Measurements from ENCODE around the gene LRRC56. TPM values are rescaled to one million over a fixed set of nuclear protein-coding genes. Genes with fewer than 3 reads are reported as not detected.

The LRRC56 gene
- total RNA-seq, 1 donor from 2014 or later, result 0.82 TPM

DNA sequence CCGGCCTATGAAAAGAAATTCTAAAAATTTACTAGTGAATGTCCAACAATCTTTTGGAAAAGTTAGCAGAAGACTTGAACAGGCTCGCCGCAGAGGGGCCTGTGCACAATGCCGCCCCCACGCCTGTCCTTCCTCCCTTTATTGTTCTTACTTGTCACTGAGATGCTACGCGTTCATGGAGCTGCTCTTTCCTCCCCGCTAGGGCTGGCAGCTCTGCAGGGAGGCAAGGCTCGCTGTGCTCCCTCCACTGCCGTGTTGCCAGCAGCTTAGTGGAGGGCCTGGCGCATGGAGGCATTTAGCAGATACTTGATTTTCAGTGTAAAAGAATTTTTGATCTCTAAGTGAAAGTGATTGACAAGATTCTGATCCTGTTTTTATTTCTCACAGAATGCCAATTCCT lies 53.7 kb downstream of the LRRC56 start:
- TF ChIP-seq EZH2 (IDR thresholded peaks at IDR 0.05; ENCODE audit: insufficient read depth, low read length), result no peak
- TF ChIP-seq, protein P1, sequence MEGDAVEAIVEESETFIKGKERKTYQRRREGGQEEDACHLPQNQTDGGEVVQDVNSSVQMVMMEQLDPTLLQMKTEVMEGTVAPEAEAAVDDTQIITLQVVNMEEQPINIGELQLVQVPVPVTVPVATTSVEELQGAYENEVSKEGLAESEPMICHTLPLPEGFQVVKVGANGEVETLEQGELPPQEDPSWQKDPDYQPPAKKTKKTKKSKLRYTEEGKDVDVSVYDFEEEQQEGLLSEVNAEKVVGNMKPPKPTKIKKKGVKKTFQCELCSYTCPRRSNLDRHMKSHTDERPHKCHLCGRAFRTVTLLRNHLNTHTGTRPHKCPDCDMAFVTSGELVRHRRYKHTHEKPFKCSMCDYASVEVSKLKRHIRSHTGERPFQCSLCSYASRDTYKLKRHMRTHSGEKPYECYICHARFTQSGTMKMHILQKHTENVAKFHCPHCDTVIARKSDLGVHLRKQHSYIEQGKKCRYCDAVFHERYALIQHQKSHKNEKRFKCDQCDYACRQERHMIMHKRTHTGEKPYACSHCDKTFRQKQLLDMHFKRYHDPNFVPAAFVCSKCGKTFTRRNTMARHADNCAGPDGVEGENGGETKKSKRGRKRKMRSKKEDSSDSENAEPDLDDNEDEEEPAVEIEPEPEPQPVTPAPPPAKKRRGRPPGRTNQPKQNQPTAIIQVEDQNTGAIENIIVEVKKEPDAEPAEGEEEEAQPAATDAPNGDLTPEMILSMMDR (IDR thresholded peaks at IDR 0.05; ENCODE audit: insufficient read depth, low read depth, low read length), result no peak

DNA sequence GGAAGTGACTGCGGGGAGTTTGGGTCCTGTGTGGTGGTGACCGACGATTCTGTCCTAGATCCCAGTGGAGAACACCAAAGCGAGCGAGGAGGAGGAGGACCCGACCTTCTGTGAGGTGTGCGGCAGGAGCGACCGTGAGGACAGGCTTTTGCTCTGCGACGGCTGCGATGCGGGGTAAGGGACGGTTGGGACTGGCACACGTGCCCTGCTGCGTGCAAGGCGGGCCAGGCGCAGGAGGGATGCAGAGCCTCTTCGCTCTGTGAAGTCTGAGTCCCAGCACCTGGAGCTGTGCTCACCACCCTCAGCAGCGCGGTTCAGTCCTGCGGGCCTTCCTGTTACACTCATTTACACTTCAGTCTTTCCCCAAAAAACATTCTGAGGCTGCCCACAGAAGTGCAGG lies 55.2 kb downstream of the LRRC56 start:
- Histone ChIP-seq H3K4me2 (ENCODE audit: low read length) (no peak overlapping the region), H3K27ac (ENCODE audit: low read depth, low read length) (no peak overlapping the region), H2AFZ (ENCODE audit: low read depth, low read length) (no peak overlapping the region), H3K4me1 (ENCODE audit: insufficient read depth, low read length) (peaks cover 7% of the 10 kb centered on the region), H3K4me3 (ENCODE audit: insufficient read depth, low read depth, low read length) (no peak overlapping the region), H3K27me3 (ENCODE audit: insufficient read depth, low read length) (no peaks in the 10 kb centered on the region), H3K36me3 (ENCODE audit: insufficient read depth, low read length) (peaks cover 37% of the 10 kb centered on the region), H3K79me2 (ENCODE audit: insufficient read depth, low read length) (peaks cover 68% of the 10 kb centered on the region), H4K20me1 (ENCODE audit: insufficient read depth, low read length) (peaks cover 78% of the 10 kb centered on the region), H3K9me3 (ENCODE audit: insufficient read depth, low read depth, low read length) (no peaks in the 10 kb centered on the region), H3K9ac (ENCODE audit: low read length) (no peak overlapping the region)
- Mint-ChIP-seq H3K4me3 (ENCODE audit: unreplicated experiment) (no peak overlapping the region), H3K27me3 (ENCODE audit: low read depth, unreplicated experiment) (no peaks in the 10 kb centered on the region), H3K9me3 (ENCODE audit: unreplicated experiment) (no peaks in the 10 kb centered on the region), H3K27ac (ENCODE audit: unreplicated experiment) (no peak overlapping the region), H3K4me1 (ENCODE audit: low read depth, unreplicated experiment) (peaks cover 13% of the 10 kb centered on the region), H3K36me3 (ENCODE audit: low read depth, unreplicated experiment) (peaks cover 33% of the 10 kb centered on the region)
- no peak for TF ChIP-seq EZH2 (IDR thresholded peaks at IDR 0.05; ENCODE audit: insufficient read depth, low read length)
- TF ChIP-seq, protein P1 (IDR thresholded peaks at IDR 0.05; ENCODE audit: insufficient read depth, low read depth, low read length), result no peak
- DNase-seq (ENCODE audit: low read depth), result no peak
- FAIRE-seq, result no peak

More for the DNA sequence above, 53.7 kb downstream of the LRRC56 start:
- Mint-ChIP-seq H3K27ac (ENCODE audit: unreplicated experiment) (no peak overlapping the region), H3K36me3 (ENCODE audit: low read depth, unreplicated experiment) (peaks cover 33% of the 10 kb centered on the region), H3K4me3 (ENCODE audit: unreplicated experiment) (no peak overlapping the region), H3K27me3 (ENCODE audit: low read depth, unreplicated experiment) (no peaks in the 10 kb centered on the region), H3K9me3 (ENCODE audit: unreplicated experiment) (no peaks in the 10 kb centered on the region), H3K4me1 (ENCODE audit: low read depth, unreplicated experiment) (peaks cover 25% of the 10 kb centered on the region)
- peaks cover 29% of the 10 kb centered on the region for H3K36me3 ChIP-seq (ENCODE audit: insufficient read depth, low read length)
- no peak overlapping the region for H3K27ac ChIP-seq (ENCODE audit: low read depth, low read length)
- no peak overlapping the region for H3K9ac ChIP-seq (ENCODE audit: low read length)
- H3K4me2 ChIP-seq (ENCODE audit: low read length), result no peak overlapping the region
- H2AFZ ChIP-seq (ENCODE audit: low read depth, low read length), result no peak overlapping the region
- no peak overlapping the region for H3K4me3 ChIP-seq (ENCODE audit: insufficient read depth, low read depth, low read length)
- DNase-seq (ENCODE audit: low read depth) (no peak), FAIRE-seq (no peak)
- no peaks in the 10 kb centered on the region for H3K27me3 ChIP-seq (ENCODE audit: insufficient read depth, low read length)
- no peaks in the 10 kb centered on the region for H3K9me3 ChIP-seq (ENCODE audit: insufficient read depth, low read depth, low read length)
- H3K4me1 ChIP-seq (ENCODE audit: insufficient read depth, low read length), result peaks cover 11% of the 10 kb centered on the region
- H3K79me2 ChIP-seq (ENCODE audit: insufficient read depth, low read length), result peaks cover 67% of the 10 kb centered on the region
- peaks cover 80% of the 10 kb centered on the region for H4K20me1 ChIP-seq (ENCODE audit: insufficient read depth, low read length)

DNA sequence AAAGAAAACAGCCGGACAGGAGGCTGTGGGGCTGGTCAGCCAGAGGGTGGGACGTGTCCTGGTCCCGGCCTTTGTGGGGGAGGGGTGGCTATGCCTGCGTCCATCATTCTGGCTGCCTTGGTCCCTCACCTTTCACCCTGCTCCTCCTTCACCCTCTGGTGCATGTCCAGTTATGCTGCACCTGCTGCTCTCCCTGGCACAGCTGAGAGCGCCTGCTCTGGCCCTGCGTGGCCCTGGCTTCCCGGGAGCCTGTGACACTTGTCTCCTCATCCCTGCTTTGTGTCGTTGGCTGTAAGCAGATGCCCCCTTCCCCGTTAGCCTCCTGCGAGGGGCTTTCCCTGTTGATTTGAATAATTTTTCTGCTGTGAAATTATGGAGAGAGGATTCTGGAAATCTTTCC lies 55.6 kb downstream of the LRRC56 start:
- peaks cover 64% of the 10 kb centered on the region for H3K79me2 ChIP-seq (ENCODE audit: insufficient read depth, low read length)
- H3K9me3 Mint-ChIP-seq (ENCODE audit: unreplicated experiment), result no peaks in the 10 kb centered on the region
- FAIRE-seq, result no peak

More for the DNA sequence above, 55.6 kb downstream of the LRRC56 start:
- Histone ChIP-seq H2AFZ (ENCODE audit: low read depth, low read length) (no peak overlapping the region), H3K9ac (ENCODE audit: low read length) (no peak overlapping the region), H3K4me3 (ENCODE audit: insufficient read depth, low read depth, low read length) (no peak overlapping the region), H3K27me3 (ENCODE audit: insufficient read depth, low read length) (no peaks in the 10 kb centered on the region), H4K20me1 (ENCODE audit: insufficient read depth, low read length) (peaks cover 74% of the 10 kb centered on the region), H3K9me3 (ENCODE audit: insufficient read depth, low read depth, low read length) (no peaks in the 10 kb centered on the region), H3K4me1 (ENCODE audit: insufficient read depth, low read length) (peaks cover 3% of the 10 kb centered on the region), H3K36me3 (ENCODE audit: insufficient read depth, low read length) (peaks cover 37% of the 10 kb centered on the region), H3K4me2 (ENCODE audit: low read length) (no peak overlapping the region), H3K27ac (ENCODE audit: low read depth, low read length) (no peak overlapping the region)
- Mint-ChIP-seq H3K4me3 (ENCODE audit: unreplicated experiment) (no peak overlapping the region), H3K27ac (ENCODE audit: unreplicated experiment) (no peak overlapping the region), H3K36me3 (ENCODE audit: low read depth, unreplicated experiment) (peaks cover 30% of the 10 kb centered on the region), H3K27me3 (ENCODE audit: low read depth, unreplicated experiment) (no peaks in the 10 kb centered on the region), H3K4me1 (ENCODE audit: low read depth, unreplicated experiment) (peaks cover 8% of the 10 kb centered on the region)
- TF ChIP-seq, protein P1 (IDR thresholded peaks at IDR 0.05; ENCODE audit: insufficient read depth, low read depth, low read length), result no peak
- TF ChIP-seq EZH2 (IDR thresholded peaks at IDR 0.05; ENCODE audit: insufficient read depth, low read length), result no peak
- no peak for DNase-seq (ENCODE audit: low read depth)

Measured in astrocyte (in vitro differentiated cells and primary cell).